Measurements from ENCODE around the gene SLC47A1. TPM values are rescaled to one million over a fixed set of nuclear protein-coding genes. Genes with fewer than 3 reads are reported as not detected.
A peak's percentile ranks its signal among the peaks of the same experiment; 100 is the strongest.

SLC47A1 gene
- total RNA-seq, 4 donors from 2014 or later: 9.7 to 62.7 (median 30.6) TPM

- no peak for DNase-seq (ENCODE audit: low spot score in 2 of 2)
- TF ChIP-seq CTCF (IDR thresholded peaks at IDR 0.05) (no peak), POLR2A (IDR thresholded peaks at IDR 0.05) (no peak)
- H3K4me3 ChIP-seq (ENCODE audit: low read depth, poor library complexity, severe bottlenecking): no peak overlapping the region
- 80 to 84% methylated on average over 9 of the region's 9 CpGs for WGBS, 2 donors
- intact Hi-C loops (cut with DNase I; ENCODE audit: low total_unique reads): no loop called here
Measured at GRCh38 chr17:19590451-19590850, 56.8 kb downstream of the SLC47A1 start.

- DNase-seq (ENCODE audit: low spot score in 2 of 2): peak in 1 of 2 donors; percentile 63
- no peak overlapping the region for H3K4me3 ChIP-seq (ENCODE audit: low read depth, poor library complexity, severe bottlenecking)
- WGBS, 2 donors: 82 to 84% methylated on average over 8 of the region's 8 CpGs
- intact Hi-C loops (cut with DNase I; ENCODE audit: low total_unique reads): no loop called here
- TF ChIP-seq POLR2A (IDR thresholded peaks at IDR 0.05) (no peak), CTCF (IDR thresholded peaks at IDR 0.05) (no peak)
Measured at GRCh38 chr17:19590912-19591551, 57.4 kb downstream of the SLC47A1 start.

- DNase-seq (ENCODE audit: low spot score in 2 of 2): peak in 1 of 2 donors; percentile 74
- H3K4me3 ChIP-seq (ENCODE audit: low read depth, poor library complexity, severe bottlenecking): no peak overlapping the region
- 86 to 94% methylated on average over 4 of the region's 4 CpGs for WGBS, 2 donors
- TF ChIP-seq POLR2A (IDR thresholded peaks at IDR 0.05) (no peak), CTCF (IDR thresholded peaks at IDR 0.05) (no peak)
- intact Hi-C loops (cut with DNase I; ENCODE audit: low total_unique reads): no loop called here
Measured at GRCh38 chr17:19592316-19592715, 58.7 kb downstream of the SLC47A1 start.

GRCh38 chr17:19596869-19597268 lies 63.2 kb downstream of the SLC47A1 start:
- TF ChIP-seq POLR2A (IDR thresholded peaks at IDR 0.05) (no peak), CTCF (IDR thresholded peaks at IDR 0.05) (no peak)
- WGBS, 2 donors: 80 to 87% methylated on average over 5 of the region's 5 CpGs
- no peak overlapping the region for H3K4me3 ChIP-seq (ENCODE audit: low read depth, poor library complexity, severe bottlenecking)
- intact Hi-C loops (cut with DNase I; ENCODE audit: low total_unique reads): no loop called here
- peak in 1 of 2 donors; percentile 34 for DNase-seq (ENCODE audit: low spot score in 2 of 2)

GRCh38 chr17:19610311-19610710 lies 76.7 kb downstream of the SLC47A1 start:
- WGBS, 2 donors: 51 to 65% methylated on average over 2 of the region's 2 CpGs
- H3K4me3 ChIP-seq (ENCODE audit: low read depth, poor library complexity, severe bottlenecking): no peak overlapping the region
- no peak for DNase-seq (ENCODE audit: low spot score in 2 of 2)
- intact Hi-C loops (cut with DNase I; ENCODE audit: low total_unique reads): no loop called here
- no peak for TF ChIP-seq POLR2A (IDR thresholded peaks at IDR 0.05)
- no peak for TF ChIP-seq CTCF (IDR thresholded peaks at IDR 0.05)

- intact Hi-C loops (cut with DNase I; ENCODE audit: low total_unique reads): no loop called here
- DNase-seq (ENCODE audit: low spot score in 2 of 2): no peak
- TF ChIP-seq CTCF (IDR thresholded peaks at IDR 0.05): no peak
- no peak for TF ChIP-seq POLR2A (IDR thresholded peaks at IDR 0.05)
- H3K4me3 ChIP-seq (ENCODE audit: low read depth, poor library complexity, severe bottlenecking): no peak overlapping the region
- 87 to 88% methylated on average over 5 of the region's 5 CpGs for WGBS, 2 donors
Measured at GRCh38 chr17:19610879-19611278, 77.2 kb downstream of the SLC47A1 start.

All from lower leg skin (tissue), 4 donors.